ENCODE data around the gene ENOX1. TPM values are rescaled to one million over a fixed set of nuclear protein-coding genes. Genes with fewer than 3 reads are reported as not detected.

Gene ENOX1
- total and polyA plus RNA-seq, 2 of the 8 experiments (the other 6 are each of a cell fraction or from before 2014, with no cell fraction given), result 0.23 to 0.37 TPM

DNA sequence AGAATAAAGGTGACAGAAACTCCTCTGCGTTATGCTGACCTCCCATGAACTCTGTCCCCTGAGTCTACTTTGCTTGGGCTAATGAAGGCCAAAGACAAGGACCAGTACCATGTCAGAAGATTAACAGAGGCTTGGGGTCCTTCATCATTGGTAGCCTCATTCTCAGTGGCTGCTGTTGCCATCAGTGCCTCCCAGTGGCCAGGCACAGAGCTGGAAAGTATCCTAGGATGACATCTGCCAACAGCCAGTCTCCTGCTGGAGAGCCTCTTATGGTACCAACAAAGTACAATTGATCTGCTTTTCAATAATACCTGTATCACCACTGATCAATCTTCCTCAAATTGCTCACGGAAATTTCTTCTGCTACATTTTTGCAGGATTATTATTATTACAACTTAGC is 481.8 kb downstream of the ENOX1 start:
- no peaks in the 10 kb centered on the region; a peak in 2 of 7 replicates for H3K27me3 ChIP-seq (replicated peaks in 1 of 4; ENCODE audit: control insufficient read depth in 3 of 4, extremely low read depth in 1 of 4, insufficient read depth in 3 of 4, low read length in 3 of 4)
- DNase-seq (ENCODE audit: low read depth in 1 of 2, low spot score in 2 of 2) (no peak), FAIRE-seq (no peak)
- no peak overlapping the region for H4K91ac ChIP-seq (replicated peaks; ENCODE audit: insufficient read length, low read length)
- no peaks in the 10 kb centered on the region for H4K20me1 ChIP-seq (replicated peaks in 1 of 2; ENCODE audit: control insufficient read depth in 1 of 2, insufficient read depth in 2 of 2, low read length in 2 of 2)
- H2AK5ac ChIP-seq (ENCODE audit: low read depth, low read length), result no peak overlapping the region
- no peak overlapping the region for H3K56ac ChIP-seq (replicated peaks; ENCODE audit: insufficient read length, low read depth, low read length)
- no peak overlapping the region for H4K8ac ChIP-seq (ENCODE audit: extremely low read depth, insufficient read depth, low read length)
- no peak overlapping the region for H3K4me2 ChIP-seq (ENCODE audit: insufficient read depth in 1 of 2, low read depth in 2 of 2, low read length in 2 of 2)
- H3K36me3 ChIP-seq (ENCODE audit: control insufficient read depth in 2 of 4, insufficient read depth in 4 of 4, low read length in 3 of 4), result no peaks in the 10 kb centered on the region
- WGBS, 2 experiments (ENCODE audit: extremely low coverage in 1 of 2, insufficient coverage in 1 of 2, insufficient read length in 1 of 2, insufficient replicate concordance in 2 of 2, low coverage in 1 of 2, low lambda C conversion rate in 2 of 2, missing lambda C conversion rate in 1 of 2), result 50% methylated on average over 2 of the region's 2 CpGs; no CpG with 5 or more reads in 1 of the 2 experiments
- H3K79me2 ChIP-seq (ENCODE audit: control insufficient read depth in 1 of 2, insufficient read depth in 2 of 2, low read length in 2 of 2), result no peaks in the 10 kb centered on the region
- no peak overlapping the region for H3K18ac ChIP-seq (ENCODE audit: extremely low read depth, low read length)
- no peak overlapping the region for H2BK12ac ChIP-seq (ENCODE audit: low read depth, low read length)
- POLR2A ChIA-PET (ENCODE audit: partially characterized antibody), result no interaction called here
- no peak overlapping the region for H3K27ac ChIP-seq (ENCODE audit: low read depth, low read length)
- no peak overlapping the region for H2AFZ ChIP-seq (ENCODE audit: low read length)
- no peak overlapping the region for H3K4ac ChIP-seq (replicated peaks; ENCODE audit: insufficient read length, low read depth, low read length)
- H2BK120ac ChIP-seq (replicated peaks; ENCODE audit: low read depth, low read length), result no peak overlapping the region
- no peak overlapping the region for H3K23ac ChIP-seq (ENCODE audit: insufficient read length)
- no peak overlapping the region for H3K9ac ChIP-seq (replicated peaks in 1 of 4; ENCODE audit: extremely low read depth in 1 of 4, low read depth in 3 of 4, low read length in 3 of 4)
- H3K4me3 ChIP-seq (ENCODE audit: extremely low read depth in 1 of 4, insufficient read depth in 2 of 4, low read depth in 3 of 4, low read length in 4 of 4), result no peak overlapping the region
- peaks cover 0 to 4% (median 0%) of the 10 kb centered on the region in 4 experiments; a peak in 1 of 7 replicates for H3K4me1 ChIP-seq (replicated peaks in 1 of 4; ENCODE audit: control insufficient read depth in 3 of 4, insufficient read depth in 4 of 4, low read length in 3 of 4)
- H3K9me3 ChIP-seq (ENCODE audit: insufficient read depth in 2 of 2, low read depth in 1 of 2, low read length in 1 of 2), result no peaks in the 10 kb centered on the region
- TF ChIP-seq RAD21 (IDR thresholded peaks at IDR 0.05 in 1 of 2, conservative IDR thresholded peaks at IDR 0.05 in 1 of 2; ENCODE audit: low read depth in 2 of 2, low read length in 2 of 2) (peak; percentile 37 to 53; a peak in 3 of 4 replicates), BRCA1 (IDR thresholded peaks at IDR 0.05; ENCODE audit: low read depth, low read length) (no peak), EGR1 (IDR thresholded peaks at IDR 0.05; ENCODE audit: borderline replicate concordance, low read depth, low read length) (no peak)
- TF ChIP-seq, protein P1, sequence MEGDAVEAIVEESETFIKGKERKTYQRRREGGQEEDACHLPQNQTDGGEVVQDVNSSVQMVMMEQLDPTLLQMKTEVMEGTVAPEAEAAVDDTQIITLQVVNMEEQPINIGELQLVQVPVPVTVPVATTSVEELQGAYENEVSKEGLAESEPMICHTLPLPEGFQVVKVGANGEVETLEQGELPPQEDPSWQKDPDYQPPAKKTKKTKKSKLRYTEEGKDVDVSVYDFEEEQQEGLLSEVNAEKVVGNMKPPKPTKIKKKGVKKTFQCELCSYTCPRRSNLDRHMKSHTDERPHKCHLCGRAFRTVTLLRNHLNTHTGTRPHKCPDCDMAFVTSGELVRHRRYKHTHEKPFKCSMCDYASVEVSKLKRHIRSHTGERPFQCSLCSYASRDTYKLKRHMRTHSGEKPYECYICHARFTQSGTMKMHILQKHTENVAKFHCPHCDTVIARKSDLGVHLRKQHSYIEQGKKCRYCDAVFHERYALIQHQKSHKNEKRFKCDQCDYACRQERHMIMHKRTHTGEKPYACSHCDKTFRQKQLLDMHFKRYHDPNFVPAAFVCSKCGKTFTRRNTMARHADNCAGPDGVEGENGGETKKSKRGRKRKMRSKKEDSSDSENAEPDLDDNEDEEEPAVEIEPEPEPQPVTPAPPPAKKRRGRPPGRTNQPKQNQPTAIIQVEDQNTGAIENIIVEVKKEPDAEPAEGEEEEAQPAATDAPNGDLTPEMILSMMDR (IDR thresholded peaks at IDR 0.05; ENCODE audit: control extremely low read depth in 1 of 3, insufficient read depth in 1 of 3, low read depth in 1 of 3, low read length in 3 of 3), result peak; percentile 41 to 48 (median 45)
- no peak overlapping the region for H4K5ac ChIP-seq (ENCODE audit: insufficient read length, low read depth, low read length)
- no peak overlapping the region for H3K14ac ChIP-seq (ENCODE audit: insufficient read length)
- no peaks in the 10 kb centered on the region; the same call in 1 of the 2 replicates for H3K23me2 ChIP-seq (ENCODE audit: low read depth, low read length)
- H2BK5ac ChIP-seq (ENCODE audit: low read depth, low read length), result no peak overlapping the region
- H2BK20ac ChIP-seq (ENCODE audit: low read length), result no peak overlapping the region
- CTCF ChIA-PET (ENCODE audit: partially characterized antibody), result interaction anchor here (0.7 to 2.6 kb wide), 6 partner anchors 11 to 500 kb away, joined by 3 to 9 read pairs (median 3); no protein-coding TSS in a partner anchor
- no peaks in the 10 kb centered on the region for H3K79me1 ChIP-seq (ENCODE audit: low read depth, low read length)
- H2BK15ac ChIP-seq (ENCODE audit: low read length), result no peak overlapping the region

Data from H1 (cell line).